ENCODE results near the gene MRPL4. TPM values are rescaled to one million over a fixed set of nuclear protein-coding genes. Genes with fewer than 3 reads are reported as not detected.

MRPL4 gene
- total RNA-seq, 2 donors from 2014 or later, result 28.4 to 29.9 TPM

GRCh38 chr19:10262771-10263170, 10.8 kb downstream of the MRPL4 start:
- H3K27me3 ChIP-seq (replicated peaks; ENCODE audit: insufficient read depth), result no peaks in the 10 kb centered on the region
- no peak for TF ChIP-seq CTCF (IDR thresholded peaks at IDR 0.05)
- no peaks in the 10 kb centered on the region for H3K9me3 ChIP-seq
- H3K27ac ChIP-seq, result no peak overlapping the region
- DNase-seq (ENCODE audit: low spot score) (no peak), ATAC-seq (ENCODE audit: insufficient number of reproducible peaks, low FRiP score, low read depth) (no peak)
- H3K36me3 ChIP-seq, result peaks cover 8% of the 10 kb centered on the region
- no peak overlapping the region for H3K4me3 ChIP-seq
- no peaks in the 10 kb centered on the region for H3K4me1 ChIP-seq (ENCODE audit: control insufficient read depth in 1 of 2, low read depth in 2 of 2)

- no peak for TF ChIP-seq CTCF (IDR thresholded peaks at IDR 0.05)
- Histone ChIP-seq H3K27ac (no peak overlapping the region), H3K36me3 (no peaks in the 10 kb centered on the region), H3K9me3 (no peaks in the 10 kb centered on the region), H3K4me1 (ENCODE audit: control insufficient read depth in 1 of 2, low read depth in 2 of 2) (peaks cover 0 to 13% of the 10 kb centered on the region in 2 donors), H3K27me3 (replicated peaks; ENCODE audit: insufficient read depth) (peaks cover 9% of the 10 kb centered on the region), H3K4me3 (no peak overlapping the region)
- DNase-seq (ENCODE audit: low spot score) (no peak), ATAC-seq (ENCODE audit: insufficient number of reproducible peaks, low FRiP score, low read depth) (no peak)
Measured at GRCh38 chr19:10266706-10267105, 14.7 kb downstream of the MRPL4 start.

- ATAC-seq (ENCODE audit: insufficient number of reproducible peaks, low FRiP score, low read depth) (no peak), DNase-seq (ENCODE audit: low spot score) (no peak)
- peaks cover 9% of the 10 kb centered on the region for H3K27me3 ChIP-seq (replicated peaks; ENCODE audit: insufficient read depth)
- no peaks in the 10 kb centered on the region for H3K9me3 ChIP-seq
- no peak for TF ChIP-seq CTCF (IDR thresholded peaks at IDR 0.05)
- H3K4me3 ChIP-seq, result no peak overlapping the region
- no peaks in the 10 kb centered on the region for H3K36me3 ChIP-seq
- H3K27ac ChIP-seq, result peak overlapping the region in 1 of 2 donors; percentile 47
- peaks cover 0 to 13% of the 10 kb centered on the region in 2 donors for H3K4me1 ChIP-seq (ENCODE audit: control insufficient read depth in 1 of 2, low read depth in 2 of 2)
Measured at GRCh38 chr19:10268071-10268470, 16.1 kb downstream of the MRPL4 start.

- peak overlapping the region; percentile 59 to 68 for H3K27ac ChIP-seq
- H3K9me3 ChIP-seq, result no peaks in the 10 kb centered on the region
- DNase-seq (ENCODE audit: low spot score) (no peak), ATAC-seq (ENCODE audit: insufficient number of reproducible peaks, low FRiP score, low read depth) (no peak)
- peak; percentile 92 for TF ChIP-seq CTCF (IDR thresholded peaks at IDR 0.05)
- H3K27me3 ChIP-seq (replicated peaks; ENCODE audit: insufficient read depth), result peaks cover 9% of the 10 kb centered on the region
- no peaks in the 10 kb centered on the region for H3K36me3 ChIP-seq
- H3K4me3 ChIP-seq, result peak overlapping the region; percentile 69
- peaks cover 0 to 13% of the 10 kb centered on the region in 2 donors for H3K4me1 ChIP-seq (ENCODE audit: control insufficient read depth in 1 of 2, low read depth in 2 of 2)
Measured at GRCh38 chr19:10269333-10270179, 17.5 kb downstream of the MRPL4 start.

GRCh38 chr19:10270180-10270615, 18.2 kb downstream of the MRPL4 start:
- Histone ChIP-seq H3K4me1 (ENCODE audit: control insufficient read depth in 1 of 2, low read depth in 2 of 2) (peaks cover 0 to 13% of the 10 kb centered on the region in 2 donors), H3K27me3 (replicated peaks; ENCODE audit: insufficient read depth) (peaks cover 9% of the 10 kb centered on the region), H3K27ac (peak overlapping the region; percentile 59 to 68), H3K4me3 (peak overlapping the region; percentile 69), H3K9me3 (no peaks in the 10 kb centered on the region), H3K36me3 (no peaks in the 10 kb centered on the region)
- no peak for ATAC-seq (ENCODE audit: insufficient number of reproducible peaks, low FRiP score, low read depth)
- no peak for DNase-seq (ENCODE audit: low spot score)
- no peak for TF ChIP-seq CTCF (IDR thresholded peaks at IDR 0.05)
